Nephron (organoid): ENCODE measurements around the gene RUVBL1.

Experiments
- H3K27ac Mint-ChIP-seq, 3 experiments: 2 replicates each; pipeline ENCODE4 v1.8.0; 2020; ENCODE audit warnings: mixed read lengths in 3 of 3, mild to moderate bottlenecking in 2 of 3, moderate library complexity in 1 of 3
- H3K27me3 Mint-ChIP-seq: 2 replicates; pipeline ENCODE4 v1.8.0; 2021; ENCODE audit warnings: low read depth, mild to moderate bottlenecking, moderate library complexity, mixed read lengths
- H3K36me3 Mint-ChIP-seq: 2 replicates; pipeline ENCODE4 v1.8.0; 2020; ENCODE audit warnings: low read depth, mixed read lengths
- H3K4me1 Mint-ChIP-seq: 2 replicates; pipeline ENCODE4 v1.8.0; 2020; ENCODE audit warnings: mixed read lengths
- H3K4me3 Mint-ChIP-seq, 3 experiments: 2 replicates each; pipeline ENCODE4 v1.8.0; 2020; ENCODE audit warnings: mild to moderate bottlenecking in 3 of 3, mixed read lengths in 3 of 3, moderate library complexity in 2 of 3
- H3K9me3 Mint-ChIP-seq: 2 replicates; pipeline ENCODE4 v1.8.0; 2020; ENCODE audit warnings: mixed read lengths
- CTCF ChIP-seq, 3 experiments: fragments of 200-600 bp; sonication (generic); IDR thresholded peaks; one replicate each; pipeline ENCODE4 v1.5.0; 2021; ENCODE audit warnings: antibody characterized with exemption in 3 of 3; ENCODE audit not compliant: unreplicated experiment in 3 of 3

Gene RUVBL1

GRCh38 chr3:128112357-128112968, 11.1 kb downstream of the RUVBL1 start:
- Mint-ChIP-seq H3K36me3 (peaks cover 43% of the 10 kb centered on the region), H3K27ac (no peak overlapping the region), H3K27me3 (no peaks in the 10 kb centered on the region), H3K9me3 (no peaks in the 10 kb centered on the region), H3K4me3 (no peak overlapping the region), H3K4me1 (no peaks in the 10 kb centered on the region)
- TF ChIP-seq CTCF (IDR thresholded peaks at IDR 0.05; ENCODE audit: unreplicated experiment in 3 of 3) = no peak

- Mint-ChIP-seq H3K4me1 (no peaks in the 10 kb centered on the region), H3K9me3 (no peaks in the 10 kb centered on the region), H3K36me3 (peaks cover 42% of the 10 kb centered on the region), H3K4me3 (no peak overlapping the region), H3K27ac (no peak overlapping the region), H3K27me3 (no peaks in the 10 kb centered on the region)
- TF ChIP-seq CTCF (IDR thresholded peaks at IDR 0.05; ENCODE audit: unreplicated experiment in 3 of 3) = no peak
Measured at GRCh38 chr3:128111147-128111546, 12.5 kb downstream of the RUVBL1 start.

- no peak overlapping the region for H3K27ac Mint-ChIP-seq
Measured at GRCh38 chr3:128107834-128108233, 15.8 kb downstream of the RUVBL1 start.

GRCh38 chr3:128103136-128103676, 20.4 kb downstream of the RUVBL1 start:
- H3K9me3 Mint-ChIP-seq = no peaks in the 10 kb centered on the region
- H3K4me3 Mint-ChIP-seq = no peak overlapping the region
- no peaks in the 10 kb centered on the region for H3K4me1 Mint-ChIP-seq
- no peaks in the 10 kb centered on the region for H3K27me3 Mint-ChIP-seq
- peaks cover 69% of the 10 kb centered on the region for H3K36me3 Mint-ChIP-seq
- no peak for TF ChIP-seq CTCF (IDR thresholded peaks at IDR 0.05; ENCODE audit: unreplicated experiment in 3 of 3)
- H3K27ac Mint-ChIP-seq = no peak overlapping the region

More at GRCh38 chr3:128107834-128108233, 15.8 kb downstream of the RUVBL1 start:
- Mint-ChIP-seq H3K36me3 (peaks cover 52% of the 10 kb centered on the region), H3K4me3 (no peak overlapping the region), H3K27me3 (no peaks in the 10 kb centered on the region), H3K4me1 (no peaks in the 10 kb centered on the region), H3K9me3 (no peaks in the 10 kb centered on the region)
- no peak for TF ChIP-seq CTCF (IDR thresholded peaks at IDR 0.05; ENCODE audit: unreplicated experiment in 3 of 3)

- Mint-ChIP-seq H3K4me3 (no peak overlapping the region), H3K27me3 (no peaks in the 10 kb centered on the region), H3K27ac (no peak overlapping the region), H3K9me3 (no peaks in the 10 kb centered on the region), H3K36me3 (peaks cover 81% of the 10 kb centered on the region), H3K4me1 (no peaks in the 10 kb centered on the region)
- no peak for TF ChIP-seq CTCF (IDR thresholded peaks at IDR 0.05; ENCODE audit: unreplicated experiment in 3 of 3)
Measured at GRCh38 chr3:128100638-128101037, 23.0 kb downstream of the RUVBL1 start.

GRCh38 chr3:128100161-128100560, 23.5 kb downstream of the RUVBL1 start:
- TF ChIP-seq CTCF (IDR thresholded peaks at IDR 0.05; ENCODE audit: unreplicated experiment in 3 of 3) = no peak
- Mint-ChIP-seq H3K4me1 (peaks cover 4% of the 10 kb centered on the region), H3K4me3 (no peak overlapping the region), H3K9me3 (no peaks in the 10 kb centered on the region), H3K27me3 (no peaks in the 10 kb centered on the region), H3K36me3 (peaks cover 82% of the 10 kb centered on the region), H3K27ac (no peak overlapping the region)
